Osteocyte (in vitro differentiated cells): ENCODE data around the gene CSNK1G1. TPM values are rescaled to one million over a fixed set of nuclear protein-coding genes. Genes with fewer than 3 reads are reported as not detected.
"Not testable (repeated sequence)": the region's sequence is repeated elsewhere in the genome, so short reads cannot be mapped to it uniquely, and the experiment has no call there.

Experiments
- DNase-seq: peaks from one replicate; pipeline ENCODE4 v3.0.0; 2021; ENCODE audit warnings: mixed read lengths; ENCODE audit not compliant: unreplicated experiment; ENCODE audit errors: extremely low spot score
- H3K27ac Mint-ChIP-seq: one replicate; pipeline ENCODE4 v1.8.0; 2021; ENCODE audit warnings: mild to moderate bottlenecking, mixed read lengths; ENCODE audit not compliant: unreplicated experiment
- H3K27me3 Mint-ChIP-seq: one replicate; pipeline ENCODE4 v1.8.0; 2021; ENCODE audit warnings: mixed read lengths; ENCODE audit not compliant: unreplicated experiment
- H3K36me3 Mint-ChIP-seq: one replicate; pipeline ENCODE4 v1.8.0; 2021; ENCODE audit warnings: mixed read lengths; ENCODE audit not compliant: unreplicated experiment
- H3K4me1 Mint-ChIP-seq: one replicate; pipeline ENCODE4 v1.8.0; 2021; ENCODE audit warnings: mixed read lengths; ENCODE audit not compliant: unreplicated experiment
- H3K4me3 Mint-ChIP-seq: one replicate; pipeline ENCODE4 v1.8.0; 2021; ENCODE audit warnings: mild to moderate bottlenecking, moderate library complexity, mixed read lengths; ENCODE audit not compliant: unreplicated experiment
- H3K9me3 Mint-ChIP-seq: one replicate; pipeline ENCODE4 v1.8.0; 2021; ENCODE audit warnings: mixed read lengths; ENCODE audit not compliant: unreplicated experiment
- total RNA-seq: library from RNA; stranded (reverse); gene quantifications from 2 replicates; pipeline ENCODE4 v1.2.1, GENCODE V29; 2021
- TF ChIP-seq, protein P1 (sequence below): fragments of 200-600 bp; sonication (generic); IDR thresholded peaks from 2 replicates; pipeline ENCODE4 v1.5.0; 2021; ENCODE audit warnings: antibody characterized with exemption, mild to moderate bottlenecking, moderate library complexity

Gene CSNK1G1
- total RNA-seq, 1 donor from 2014 or later = 22.2 TPM

DNA sequence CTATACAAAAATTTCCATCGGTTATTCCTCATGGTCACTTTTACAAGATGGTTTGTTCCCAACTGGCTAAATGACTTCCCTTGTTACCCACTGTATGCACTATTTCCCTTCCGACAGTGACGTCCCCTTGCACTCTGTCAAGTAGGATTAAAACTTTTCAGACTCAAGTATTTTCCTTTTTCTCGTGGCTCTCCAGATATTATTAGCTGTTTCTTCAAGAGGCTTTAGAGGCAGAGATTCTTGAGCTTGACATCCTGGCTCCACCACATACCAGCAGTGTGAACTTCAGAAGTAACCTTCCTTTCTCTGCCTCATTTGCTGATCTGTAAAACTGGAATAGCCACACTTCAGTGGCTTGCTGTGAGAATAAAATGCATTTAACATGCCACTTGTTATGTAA is 14.0 kb downstream of the CSNK1G1 start:
- H3K4me3 Mint-ChIP-seq = no peak overlapping the region
- H3K36me3 Mint-ChIP-seq = peaks cover 4% of the 10 kb centered on the region
- no peaks in the 10 kb centered on the region for H3K9me3 Mint-ChIP-seq

DNA sequence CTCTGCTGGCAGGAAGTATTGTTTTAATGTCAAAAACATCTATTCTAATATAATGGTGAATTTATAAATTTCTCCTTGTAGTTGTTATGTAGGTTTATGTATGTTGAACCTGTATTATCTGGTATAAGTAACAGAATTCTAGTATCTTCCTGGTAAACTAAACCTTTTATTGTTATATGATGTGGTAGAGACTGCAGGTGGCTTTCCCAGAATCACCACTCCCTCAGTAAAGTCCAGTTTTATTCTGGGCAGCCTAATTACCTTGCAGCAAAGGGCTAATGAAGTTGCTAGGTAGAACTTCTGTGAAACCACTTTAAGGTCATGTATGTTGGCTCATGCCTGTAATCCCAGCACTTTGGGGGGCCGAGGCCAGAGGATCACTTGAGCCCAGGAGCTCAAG is 15.6 kb downstream of the CSNK1G1 start:
- TF ChIP-seq, protein P1, sequence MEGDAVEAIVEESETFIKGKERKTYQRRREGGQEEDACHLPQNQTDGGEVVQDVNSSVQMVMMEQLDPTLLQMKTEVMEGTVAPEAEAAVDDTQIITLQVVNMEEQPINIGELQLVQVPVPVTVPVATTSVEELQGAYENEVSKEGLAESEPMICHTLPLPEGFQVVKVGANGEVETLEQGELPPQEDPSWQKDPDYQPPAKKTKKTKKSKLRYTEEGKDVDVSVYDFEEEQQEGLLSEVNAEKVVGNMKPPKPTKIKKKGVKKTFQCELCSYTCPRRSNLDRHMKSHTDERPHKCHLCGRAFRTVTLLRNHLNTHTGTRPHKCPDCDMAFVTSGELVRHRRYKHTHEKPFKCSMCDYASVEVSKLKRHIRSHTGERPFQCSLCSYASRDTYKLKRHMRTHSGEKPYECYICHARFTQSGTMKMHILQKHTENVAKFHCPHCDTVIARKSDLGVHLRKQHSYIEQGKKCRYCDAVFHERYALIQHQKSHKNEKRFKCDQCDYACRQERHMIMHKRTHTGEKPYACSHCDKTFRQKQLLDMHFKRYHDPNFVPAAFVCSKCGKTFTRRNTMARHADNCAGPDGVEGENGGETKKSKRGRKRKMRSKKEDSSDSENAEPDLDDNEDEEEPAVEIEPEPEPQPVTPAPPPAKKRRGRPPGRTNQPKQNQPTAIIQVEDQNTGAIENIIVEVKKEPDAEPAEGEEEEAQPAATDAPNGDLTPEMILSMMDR = no peak
- H3K4me1 Mint-ChIP-seq = peaks cover 20% of the 10 kb centered on the region
- no peaks in the 10 kb centered on the region for H3K27me3 Mint-ChIP-seq
- no peak overlapping the region for H3K4me3 Mint-ChIP-seq
- no peak overlapping the region for H3K27ac Mint-ChIP-seq
- H3K36me3 Mint-ChIP-seq = peaks cover 4% of the 10 kb centered on the region
- no peaks in the 10 kb centered on the region for H3K9me3 Mint-ChIP-seq
- no peak for DNase-seq

More for the DNA sequence above, 14.0 kb downstream of the CSNK1G1 start:
- Mint-ChIP-seq H3K27ac (no peak overlapping the region), H3K4me1 (peaks cover 23% of the 10 kb centered on the region), H3K27me3 (no peaks in the 10 kb centered on the region)
- TF ChIP-seq, protein P1 = no peak
- DNase-seq = no peak

DNA sequence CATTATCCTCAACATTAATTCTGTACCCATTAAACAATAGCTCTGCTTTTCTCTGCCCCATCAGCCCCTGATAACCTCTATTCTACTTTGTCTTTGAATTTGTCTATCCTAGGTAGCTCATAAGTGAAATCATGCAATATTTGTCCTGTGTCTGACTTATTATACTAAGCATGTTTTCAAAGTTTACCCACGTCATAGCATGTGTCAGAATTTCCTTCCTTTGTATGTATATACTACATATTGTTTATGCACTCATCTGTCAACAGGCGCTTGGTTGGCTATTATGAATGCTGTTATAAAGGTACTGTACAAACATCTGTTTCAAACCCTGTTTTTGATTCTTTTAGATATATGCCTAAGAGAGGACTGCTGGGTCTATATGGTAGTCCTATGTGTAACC is 18.2 kb downstream of the CSNK1G1 start:
- Mint-ChIP-seq H3K9me3 (no peaks in the 10 kb centered on the region), H3K36me3 (peaks cover 8% of the 10 kb centered on the region), H3K27ac (no peak overlapping the region), H3K4me3 (no peak overlapping the region), H3K27me3 (no peaks in the 10 kb centered on the region), H3K4me1 (peaks cover 5% of the 10 kb centered on the region)
- no peak for DNase-seq
- TF ChIP-seq, protein P1 = no peak

DNA sequence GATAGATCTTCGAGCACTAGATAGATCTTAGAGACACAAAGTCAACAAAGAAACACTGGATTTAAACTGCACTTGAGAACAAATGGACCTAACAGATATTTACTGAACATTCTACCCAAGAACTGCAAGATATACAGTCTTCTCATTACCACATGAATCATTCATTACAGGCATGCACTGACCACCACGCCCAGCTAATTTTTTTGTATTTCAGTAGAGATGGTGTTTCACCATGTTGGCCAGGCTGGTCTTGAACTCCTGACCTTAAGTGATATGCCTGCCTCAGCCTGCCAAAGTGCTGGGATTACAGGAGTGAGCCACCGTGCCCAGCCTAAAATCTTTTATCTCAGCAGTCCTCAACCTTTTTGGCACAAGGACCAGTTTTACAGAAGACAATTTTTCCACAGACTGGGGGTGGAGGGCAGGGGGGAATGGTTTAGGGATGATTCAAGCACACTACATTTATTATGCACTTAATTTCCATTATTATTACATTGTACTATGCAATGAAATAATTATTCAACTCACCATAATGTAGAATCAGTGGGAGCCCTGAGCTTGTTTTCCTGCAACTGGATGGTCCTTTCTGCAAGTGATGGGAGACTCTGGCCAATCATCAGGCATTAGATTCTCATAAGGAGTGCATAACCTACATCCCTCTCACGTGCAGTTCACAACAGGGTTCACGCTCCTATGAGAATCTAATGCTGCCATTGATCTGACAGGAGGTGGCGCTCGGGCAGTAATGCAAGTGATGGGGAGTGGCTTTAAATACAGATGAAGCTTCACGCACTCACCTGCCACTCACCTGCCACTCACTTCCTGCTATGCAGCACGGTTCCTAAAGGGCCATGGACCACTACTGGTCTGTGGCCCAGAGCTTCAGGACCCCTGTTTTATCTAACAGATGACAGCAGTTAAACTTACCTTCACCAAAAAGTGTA is 21.7 kb downstream of the CSNK1G1 start:
- Mint-ChIP-seq H3K36me3 (peaks cover 4% of the 10 kb centered on the region), H3K27ac (no peak overlapping the region), H3K9me3 (no peaks in the 10 kb centered on the region), H3K4me1 (peaks cover 5% of the 10 kb centered on the region), H3K27me3 (no peaks in the 10 kb centered on the region), H3K4me3 (no peak overlapping the region)
- TF ChIP-seq, protein P1 = no peak
- no peak for DNase-seq

DNA sequence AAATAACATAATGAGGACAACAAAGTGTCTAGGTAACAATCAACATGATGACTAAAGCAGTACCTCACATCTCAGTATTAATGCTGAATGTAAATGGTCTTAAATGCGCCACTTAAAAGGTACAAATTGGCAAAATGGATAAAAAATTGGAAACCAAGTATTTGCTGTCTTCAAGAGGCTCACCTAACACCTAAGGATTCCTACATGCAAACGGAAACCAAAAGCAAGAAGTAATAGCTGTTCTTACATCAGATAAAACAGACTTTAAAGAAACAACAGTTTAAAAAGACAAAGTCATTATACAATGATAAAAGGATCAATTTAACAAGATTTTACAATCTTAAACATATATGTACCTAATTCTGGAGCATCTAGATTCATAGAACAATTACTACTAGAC is 22.5 kb downstream of the CSNK1G1 start:
- no peak overlapping the region for H3K4me3 Mint-ChIP-seq
- H3K9me3 Mint-ChIP-seq = no peaks in the 10 kb centered on the region
- H3K27me3 Mint-ChIP-seq = no peaks in the 10 kb centered on the region
- DNase-seq = no peak
- H3K27ac Mint-ChIP-seq = no peak overlapping the region
- H3K4me1 Mint-ChIP-seq = peaks cover 5% of the 10 kb centered on the region
- TF ChIP-seq, protein P1 = no peak
- H3K36me3 Mint-ChIP-seq = peaks cover 4% of the 10 kb centered on the region

DNA sequence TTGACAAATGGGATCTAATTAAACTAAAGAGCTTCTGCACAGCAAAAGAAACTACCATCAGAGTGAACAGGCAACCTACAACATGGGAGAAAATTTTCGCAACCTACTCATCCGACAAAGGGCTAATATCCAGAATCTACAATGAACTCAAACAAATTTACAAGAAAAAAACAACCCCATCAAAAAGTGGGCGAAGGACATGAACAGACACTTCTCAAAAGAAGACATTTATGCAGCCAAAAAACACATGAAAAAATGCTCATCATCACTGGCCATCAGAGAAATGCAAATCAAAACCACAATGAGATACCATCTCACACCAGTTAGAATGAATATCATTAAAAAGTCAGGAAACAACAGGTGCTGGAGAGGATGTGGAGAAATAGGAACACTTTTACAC is 24.3 kb downstream of the CSNK1G1 start:
- not testable (repeated sequence) for DNase-seq, H3K4me3 Mint-ChIP-seq, H3K4me1 Mint-ChIP-seq, H3K27me3 Mint-ChIP-seq, H3K9me3 Mint-ChIP-seq, H3K36me3 Mint-ChIP-seq, H3K27ac Mint-ChIP-seq

DNA sequence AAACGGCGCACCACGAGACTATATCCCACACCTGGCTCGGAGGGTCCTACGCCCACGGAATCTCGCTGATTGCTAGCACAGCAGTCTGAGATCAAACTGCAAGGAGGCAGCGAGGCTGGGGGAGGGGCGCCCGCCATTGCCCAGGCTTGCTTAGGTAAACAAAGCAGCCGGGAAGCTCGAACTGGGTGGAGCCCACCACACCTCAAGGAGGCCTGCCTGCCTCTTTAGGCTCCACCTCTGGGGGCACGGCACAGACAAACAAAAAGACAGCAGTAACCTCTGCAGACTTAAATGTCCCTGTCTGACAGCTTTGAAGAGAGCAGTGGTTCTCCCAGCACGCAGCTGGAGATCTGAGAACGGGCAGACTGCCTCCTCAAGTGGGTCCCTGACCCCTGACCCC is 29.0 kb downstream of the CSNK1G1 start:
- not testable (repeated sequence) for H3K36me3 Mint-ChIP-seq, H3K27ac Mint-ChIP-seq, H3K27me3 Mint-ChIP-seq, H3K9me3 Mint-ChIP-seq, H3K4me1 Mint-ChIP-seq, DNase-seq
- H3K4me3 Mint-ChIP-seq = peak overlapping the region; percentile 38
